Measurements from ENCODE around the gene SGPL1.
"Not testable (repeated sequence)": the region's sequence is repeated elsewhere in the genome, so short reads cannot be mapped to it uniquely, and the experiment has no call there.

SGPL1 gene, protein sequence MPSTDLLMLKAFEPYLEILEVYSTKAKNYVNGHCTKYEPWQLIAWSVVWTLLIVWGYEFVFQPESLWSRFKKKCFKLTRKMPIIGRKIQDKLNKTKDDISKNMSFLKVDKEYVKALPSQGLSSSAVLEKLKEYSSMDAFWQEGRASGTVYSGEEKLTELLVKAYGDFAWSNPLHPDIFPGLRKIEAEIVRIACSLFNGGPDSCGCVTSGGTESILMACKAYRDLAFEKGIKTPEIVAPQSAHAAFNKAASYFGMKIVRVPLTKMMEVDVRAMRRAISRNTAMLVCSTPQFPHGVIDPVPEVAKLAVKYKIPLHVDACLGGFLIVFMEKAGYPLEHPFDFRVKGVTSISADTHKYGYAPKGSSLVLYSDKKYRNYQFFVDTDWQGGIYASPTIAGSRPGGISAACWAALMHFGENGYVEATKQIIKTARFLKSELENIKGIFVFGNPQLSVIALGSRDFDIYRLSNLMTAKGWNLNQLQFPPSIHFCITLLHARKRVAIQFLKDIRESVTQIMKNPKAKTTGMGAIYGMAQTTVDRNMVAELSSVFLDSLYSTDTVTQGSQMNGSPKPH

DNA sequence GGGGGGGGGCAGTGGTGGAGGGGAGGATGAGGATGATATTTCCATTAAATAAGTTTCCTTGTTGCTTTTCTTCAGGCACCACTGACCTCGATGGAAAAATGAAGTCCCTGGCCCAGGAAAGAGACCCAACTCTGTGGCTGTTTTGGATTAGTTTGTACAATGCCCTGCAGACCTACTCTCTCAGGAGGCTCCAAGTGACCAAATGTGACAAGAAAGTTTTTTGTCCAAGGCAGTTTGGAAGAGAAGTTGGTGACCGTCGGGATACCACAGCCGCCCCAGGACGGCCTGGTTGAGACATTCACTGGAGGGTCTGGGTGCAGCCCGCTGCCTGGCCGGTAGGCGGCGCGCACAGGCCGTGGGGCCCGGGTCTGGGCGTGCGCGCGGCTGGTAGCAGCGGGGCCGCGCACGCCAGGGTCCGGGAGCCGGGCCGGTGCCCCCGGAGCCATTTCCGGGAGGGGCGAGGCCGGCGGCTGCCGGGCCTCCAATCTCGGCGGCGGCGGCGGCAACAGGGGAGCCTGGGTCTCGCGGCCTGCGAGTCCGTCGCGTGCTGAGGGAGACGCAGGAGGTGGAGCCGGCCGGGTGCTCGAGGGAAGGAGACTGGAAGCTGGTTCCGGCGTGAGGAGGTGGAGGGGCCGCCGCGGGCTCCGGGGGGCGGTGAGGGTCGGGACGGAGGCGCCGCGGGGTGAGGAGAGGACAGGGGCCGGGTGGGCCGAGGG, at the start of gene SGPL1:
Gene SGPL1, plus strand, starts transcription at position 445 of the 716 bp plus-strand sequence. CDS start 906 bp downstream, outside the sequence.
- peak; percentile 58 to 59 for DNase-seq

DNA sequence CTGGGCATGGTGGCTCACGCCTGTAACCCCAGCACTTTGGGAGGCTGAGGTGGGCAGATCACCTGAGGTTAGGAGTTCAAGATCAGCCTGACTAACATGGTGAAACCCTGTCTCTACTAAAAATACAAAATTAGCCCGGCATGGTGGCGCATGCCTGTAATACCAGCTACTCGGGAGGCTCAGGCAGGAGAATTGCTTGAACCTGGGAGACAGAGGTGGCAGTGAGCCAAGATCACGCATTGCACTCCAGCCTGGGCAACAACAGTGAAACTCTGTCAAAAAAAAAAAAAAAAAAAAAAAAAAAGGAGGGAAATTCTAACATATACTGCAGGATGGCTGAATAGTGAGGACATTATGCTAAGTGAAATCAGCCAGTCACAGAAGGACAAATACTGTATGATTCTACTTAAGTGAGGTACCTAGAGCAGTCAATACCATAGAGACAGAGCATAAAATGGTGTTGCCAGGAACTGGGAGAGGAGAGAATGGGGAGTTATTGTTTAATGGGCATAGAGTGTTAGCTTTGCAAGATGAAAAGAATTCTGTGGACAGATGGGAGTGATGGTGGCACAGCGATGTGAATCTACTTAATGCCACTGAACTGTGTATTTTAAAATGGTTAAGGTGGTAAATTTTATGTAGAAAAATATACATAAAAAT, 47.6 kb upstream of the SGPL1 start:
- not testable (repeated sequence) for DNase-seq

GRCh38 chr10:70769121-70769520, 46.6 kb upstream of the SGPL1 start:
- no peak for DNase-seq

DNA sequence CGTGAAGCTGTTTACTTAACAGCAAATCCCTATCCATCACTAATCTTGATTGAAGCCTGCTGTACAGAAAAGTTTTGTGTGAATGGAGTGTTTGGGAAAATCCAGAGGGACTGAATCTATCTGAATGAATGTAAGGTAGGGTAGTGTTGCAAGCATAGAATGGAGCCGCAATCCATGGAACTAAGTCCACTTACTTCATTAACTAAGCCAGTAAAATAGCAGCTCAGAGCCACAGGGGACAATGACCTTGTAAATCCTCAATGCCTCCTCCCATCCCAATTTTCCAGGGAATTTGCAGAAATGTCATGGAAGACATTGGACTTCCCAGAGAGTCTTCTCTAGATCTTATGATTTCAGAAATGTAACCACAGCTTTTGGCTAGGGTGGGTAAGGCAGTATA, 45.7 kb upstream of the SGPL1 start:
- no peak for DNase-seq

- not testable (repeated sequence) for DNase-seq
These were observed 45.2 kb upstream of the SGPL1 start for GRCh38 chr10:70770516-70770915.

GRCh38 chr10:70771311-70772194, 44.2 kb upstream of the SGPL1 start:
- no peak for DNase-seq

DNA sequence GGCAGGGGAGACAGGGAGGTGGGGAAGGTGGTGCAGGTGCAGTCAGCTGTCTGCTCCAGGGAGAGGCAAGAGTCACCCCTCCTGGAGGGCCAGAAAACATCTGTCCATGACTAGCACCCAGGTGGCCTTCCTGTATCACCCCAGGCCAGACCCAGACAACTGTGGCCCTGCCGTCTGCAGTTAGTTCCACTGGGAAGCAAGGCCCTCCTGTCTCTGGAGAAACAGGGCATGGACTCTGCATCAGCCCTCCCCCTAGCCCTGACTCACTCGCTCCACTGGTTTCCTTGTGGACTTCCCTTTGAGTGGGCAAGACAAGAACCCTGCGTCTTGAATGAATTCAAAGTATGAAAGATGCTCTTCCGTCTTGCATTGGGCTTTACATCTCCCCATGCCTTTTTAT, 43.1 kb upstream of the SGPL1 start:
- no peak for DNase-seq

DNA sequence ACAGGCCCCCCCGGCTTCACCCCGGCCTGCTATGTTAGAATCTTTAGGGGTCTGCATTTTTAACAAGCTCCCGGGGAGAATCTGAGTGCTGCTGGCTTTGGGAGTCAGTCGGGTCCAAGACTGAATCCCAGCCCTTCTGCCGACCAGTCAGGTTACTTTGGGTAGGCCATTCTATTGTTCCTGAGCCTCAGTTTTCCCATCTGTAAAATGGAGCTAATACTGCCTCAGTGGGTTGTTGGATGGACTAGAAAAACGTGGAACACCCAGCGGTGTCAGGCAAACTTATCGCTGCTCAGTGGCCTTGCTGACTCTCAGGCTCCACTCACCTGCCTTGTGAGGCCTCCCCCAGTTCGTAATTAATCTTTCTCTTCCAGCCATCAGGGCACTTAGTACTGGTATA, 42.3 kb upstream of the SGPL1 start:
- no peak for DNase-seq

DNA sequence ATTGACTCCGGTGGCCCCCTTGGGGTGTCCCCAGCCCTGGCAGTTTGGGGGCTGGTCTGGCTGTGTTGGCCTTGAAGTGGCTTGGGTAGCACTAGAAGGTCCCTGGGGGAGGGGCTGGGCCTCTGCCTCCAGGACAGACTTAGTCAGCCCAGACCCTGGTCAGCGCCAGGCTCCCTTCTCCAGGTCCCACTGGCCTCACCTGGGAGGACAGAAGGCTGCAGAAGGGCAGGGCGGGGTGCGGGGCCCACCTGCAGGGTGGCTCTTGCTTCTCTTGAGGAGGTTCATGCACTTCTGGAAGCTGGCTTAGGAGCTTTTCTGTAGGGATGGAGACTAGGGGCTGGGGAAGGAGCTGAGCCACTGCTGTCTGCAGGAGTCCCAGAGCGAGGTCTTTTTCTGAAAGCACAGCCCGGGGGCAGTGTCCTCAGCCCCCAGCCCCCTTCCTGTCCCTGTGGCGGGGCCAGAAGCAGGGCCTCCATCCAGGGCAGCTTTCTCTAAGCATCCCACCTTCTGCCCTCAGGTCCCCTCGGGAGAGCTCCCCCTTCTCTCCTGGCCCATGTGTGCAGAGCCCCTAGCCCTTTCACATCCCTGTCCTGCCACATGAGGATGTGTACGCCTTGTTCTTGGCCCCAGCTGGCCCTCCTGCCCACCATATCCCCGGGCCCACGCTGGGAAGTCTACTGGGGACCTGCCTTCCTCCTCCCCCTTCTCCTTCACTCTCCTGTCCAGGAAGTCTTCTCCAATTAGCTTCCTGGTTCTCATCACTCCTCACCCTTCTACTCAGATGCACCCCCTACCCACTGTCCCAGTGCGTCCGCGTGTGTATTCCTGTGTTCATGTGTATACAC, 41.6 kb upstream of the SGPL1 start:
- no peak for DNase-seq

DNA sequence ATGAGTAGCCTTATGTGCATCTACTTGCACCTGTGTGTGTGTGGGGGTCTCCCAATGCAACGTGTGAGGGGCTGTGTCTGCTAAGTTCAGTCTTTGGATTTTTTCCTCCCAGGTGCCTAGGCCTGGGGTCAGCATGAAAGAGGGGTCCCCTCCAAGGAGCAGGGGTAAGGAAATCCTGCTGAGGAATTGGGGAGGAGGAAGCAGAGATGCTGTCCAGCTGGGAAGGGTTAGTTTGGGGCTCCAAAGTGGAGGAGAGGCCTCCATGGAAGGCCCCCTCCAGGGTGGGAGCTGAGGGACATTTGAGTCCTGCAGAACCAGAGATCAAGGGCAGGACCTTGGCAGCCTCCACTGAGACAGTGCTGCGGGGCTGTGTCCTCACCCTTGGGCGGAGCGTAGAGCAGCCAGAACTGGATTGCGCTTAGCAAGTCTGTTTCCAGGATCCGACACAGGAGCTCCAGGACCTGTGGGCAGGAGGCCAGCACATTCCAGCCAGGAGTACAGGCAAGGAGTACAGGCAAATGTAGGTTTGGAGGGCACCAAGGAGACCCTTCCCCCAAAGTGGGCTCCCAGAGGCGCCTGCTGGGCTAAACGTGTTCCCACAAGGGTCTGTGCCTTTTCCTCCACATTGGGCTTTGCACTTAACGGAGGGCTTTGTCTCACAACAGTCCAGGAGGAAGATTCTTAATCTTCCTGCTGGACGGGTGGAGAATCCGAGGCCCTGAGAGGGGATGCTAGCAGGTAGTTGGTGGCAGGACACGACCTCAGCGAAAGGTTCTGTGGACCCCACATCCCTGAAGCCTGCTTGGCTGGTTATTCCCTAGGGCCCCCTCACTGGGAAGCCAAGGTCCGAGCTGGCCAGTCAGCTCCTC, 40.7 kb upstream of the SGPL1 start:
- no peak for DNase-seq

DNA sequence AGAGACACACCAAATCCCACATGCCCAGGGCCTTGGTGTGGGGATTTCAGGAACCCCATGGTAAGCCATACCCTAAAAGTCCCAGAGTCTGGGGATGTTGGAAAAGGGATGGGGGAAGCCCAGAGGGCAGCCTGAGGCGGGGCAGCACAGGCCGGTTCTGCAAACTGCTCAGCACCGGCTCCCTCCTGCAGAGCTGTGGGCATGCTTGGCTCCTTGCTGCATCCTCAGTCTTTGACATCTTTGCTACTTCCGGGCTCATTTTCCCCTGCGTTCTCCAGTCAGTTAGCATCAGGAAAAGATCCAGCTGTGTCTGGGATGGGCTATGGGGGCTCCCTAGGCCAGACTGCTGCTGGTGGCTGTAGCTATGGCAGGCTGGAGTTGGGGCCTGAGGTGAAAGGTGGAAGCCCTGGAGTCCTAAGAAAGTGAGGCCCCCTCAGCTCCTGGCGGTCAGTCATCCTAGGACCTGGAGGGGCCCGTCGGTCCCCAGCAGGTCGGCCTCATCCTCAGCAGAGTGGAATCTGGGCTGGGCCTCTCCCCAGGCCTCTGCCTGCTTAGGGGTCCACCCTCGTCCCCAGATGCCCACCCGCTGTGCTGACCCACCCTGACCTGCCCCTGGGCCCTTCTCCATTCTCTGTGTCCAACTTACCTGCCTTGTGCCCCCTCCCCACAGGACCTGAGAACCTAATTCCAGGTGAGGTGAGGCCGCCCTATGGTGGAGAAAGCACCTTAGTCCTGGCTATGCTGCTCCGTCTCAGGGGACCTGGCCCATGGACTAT, 39.9 kb upstream of the SGPL1 start:
- no peak for DNase-seq

- DNase-seq, result no peak
These were observed 39.2 kb upstream of the SGPL1 start for GRCh38 chr10:70776455-70777005.

DNA sequence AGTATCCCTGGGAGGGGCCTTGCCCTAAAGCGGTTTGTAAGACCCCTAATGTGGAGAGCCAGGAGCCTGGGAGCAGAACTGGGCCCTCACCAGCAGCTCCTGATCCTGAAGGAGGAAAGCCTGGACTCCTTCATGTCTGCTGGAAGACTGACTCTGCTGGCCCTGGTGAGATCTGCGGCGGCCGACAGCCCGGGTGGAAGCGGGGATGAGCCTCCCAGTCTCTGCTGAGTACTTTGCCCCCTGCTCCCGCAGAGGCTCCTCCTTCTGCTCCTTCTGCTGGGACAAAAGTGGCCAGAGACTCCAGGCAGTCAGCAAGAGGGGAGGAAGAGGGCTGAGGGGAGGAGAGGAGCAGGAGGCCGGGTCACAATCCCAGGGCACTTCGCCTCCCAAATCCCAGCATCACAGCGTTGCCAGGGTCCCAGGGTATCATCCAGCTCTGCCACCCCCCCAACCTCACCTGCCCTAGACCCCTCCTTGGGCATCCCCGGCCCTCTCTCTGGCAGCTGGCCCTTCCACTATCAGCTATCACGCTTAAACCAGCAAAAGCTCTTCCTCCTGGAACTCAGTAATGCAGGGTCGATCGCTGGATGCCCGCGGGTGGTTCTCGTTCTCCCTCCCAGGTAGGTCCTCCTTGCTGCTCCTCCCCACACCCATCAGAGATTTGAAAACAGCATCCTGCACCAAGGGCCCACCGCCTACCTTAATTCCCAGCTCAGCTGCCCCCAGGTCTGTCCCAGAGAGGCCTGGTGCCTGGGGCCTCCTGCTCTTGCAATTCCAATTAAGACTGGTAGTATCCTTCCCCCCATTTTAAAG, 38.5 kb upstream of the SGPL1 start:
- no peak for DNase-seq

DNA sequence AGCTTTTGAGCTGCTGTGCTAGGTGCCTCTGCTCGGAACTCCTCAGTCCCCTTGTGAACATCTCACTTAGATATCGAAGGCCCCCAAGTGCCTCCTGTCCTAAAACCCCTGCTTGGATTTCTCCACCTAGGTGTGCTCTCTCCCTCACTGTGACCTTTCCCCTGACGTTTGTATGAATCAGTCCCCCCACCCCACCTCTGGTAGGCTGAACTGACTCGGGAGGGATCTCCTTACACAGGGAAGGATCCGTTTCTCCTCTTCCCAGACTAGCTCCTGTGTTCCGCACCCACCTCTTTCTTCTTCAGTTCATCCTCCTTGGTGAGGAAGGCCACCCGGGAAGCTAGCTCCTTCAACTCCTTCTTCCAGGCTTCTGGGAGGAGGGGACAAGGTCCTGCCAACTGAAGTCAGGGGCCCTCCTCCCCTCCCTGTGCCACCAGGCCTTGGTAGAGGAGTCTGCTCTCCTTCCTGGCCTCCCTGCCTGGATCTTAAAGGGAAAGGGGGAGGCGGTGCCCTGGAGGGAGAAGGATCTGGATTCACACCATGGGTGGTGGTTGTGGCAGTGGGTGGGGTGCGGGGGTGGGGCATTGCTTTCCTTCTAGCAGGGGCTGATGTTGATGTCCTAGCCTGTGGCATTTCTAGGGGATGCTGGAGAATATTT, 37.4 kb upstream of the SGPL1 start:
- no peak for DNase-seq

DNA sequence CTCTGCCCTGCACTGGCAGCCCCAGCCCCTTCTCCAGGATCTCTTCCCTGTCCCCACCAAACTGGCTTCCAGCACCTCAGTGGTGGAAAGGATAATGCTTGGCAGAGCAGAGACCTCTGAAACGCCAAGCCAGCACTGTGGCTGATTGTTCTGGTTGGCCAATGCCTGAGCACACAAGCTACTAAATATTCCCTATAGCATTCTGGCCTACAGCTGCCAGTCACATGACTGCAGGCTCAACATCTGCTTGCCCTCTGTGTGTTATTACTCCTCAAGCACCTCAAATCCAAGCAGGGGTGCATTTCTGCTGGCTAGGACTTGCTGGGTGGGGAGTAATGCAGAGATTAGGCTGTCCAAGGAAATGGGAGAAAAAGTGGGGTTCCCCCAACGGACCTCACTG, 36.7 kb upstream of the SGPL1 start:
- DNase-seq, result no peak

- DNase-seq, result no peak
These were observed 36.0 kb upstream of the SGPL1 start for GRCh38 chr10:70779511-70780369.

- DNase-seq, result no peak
These were observed 35.4 kb upstream of the SGPL1 start for GRCh38 chr10:70780370-70780760.
